Measurements from ENCODE around the gene CD86.
"Not testable (repeated sequence)": the region's sequence is repeated elsewhere in the genome, so short reads cannot be mapped to it uniquely, and the experiment has no call there.

The CD86 gene

DNA sequence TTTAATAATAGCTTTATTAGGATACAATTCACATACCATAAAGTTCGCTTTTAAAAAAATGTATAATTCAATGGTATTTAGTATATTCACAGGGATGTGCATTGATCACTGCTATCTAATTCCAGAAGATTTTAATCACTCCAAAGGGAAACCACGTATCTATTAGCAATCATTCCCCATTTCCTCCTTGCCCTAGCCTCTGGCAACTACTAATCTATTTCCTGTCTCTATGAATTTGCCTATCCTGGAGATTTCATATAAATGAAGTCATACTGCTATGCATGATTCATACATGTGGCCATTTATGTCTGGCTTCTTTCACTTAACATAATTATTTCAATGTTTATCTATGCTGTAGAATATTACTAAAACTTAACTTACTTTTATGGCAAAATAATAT is 96.3 kb downstream of the CD86 start:
- DNase-seq (ENCODE audit: low read depth in 2 of 2): no peak

GRCh38 chr3:122164983-122165382 is 109.8 kb downstream of the CD86 start:
- not testable (repeated sequence) for DNase-seq (ENCODE audit: low read depth in 2 of 2)

- DNase-seq (ENCODE audit: low read depth in 2 of 2): no peak
Measured at GRCh38 chr3:122167630-122168029, 112.5 kb downstream of the CD86 start.

- no peak for DNase-seq (ENCODE audit: low read depth in 2 of 2)
Measured at GRCh38 chr3:122168044-122168443, 112.9 kb downstream of the CD86 start.

DNA sequence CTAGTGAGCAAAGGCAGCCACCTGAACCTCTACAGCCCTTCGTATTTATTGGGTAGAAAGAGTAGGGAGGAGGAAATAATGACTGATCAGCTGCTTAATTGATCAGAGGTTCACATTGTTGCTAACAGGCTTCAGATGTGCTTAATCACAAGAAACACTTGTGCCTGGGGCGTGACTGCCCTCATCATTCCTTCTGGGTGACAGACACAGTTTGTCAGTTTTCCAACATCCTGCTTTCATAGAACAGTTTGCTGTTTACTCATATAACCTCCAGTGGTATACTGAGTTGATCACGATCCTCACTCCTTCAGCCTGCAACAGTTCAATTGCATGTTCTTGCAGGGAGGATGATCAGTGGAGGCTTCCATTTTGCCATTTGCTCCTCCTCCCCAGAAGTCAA is 114.7 kb downstream of the CD86 start:
- no peak for DNase-seq (ENCODE audit: low read depth in 2 of 2)

All from stimulated activated CD8-positive, alpha-beta memory T cell treated with anti-CD3 and anti-CD28 coated beads, Interleukin-15, amount 100 ng/mL, for 4 hours (primary cell).